Stimulated activated CD8-positive, alpha-beta memory T cell treated with anti-CD3 and anti-CD28 coated beads, Interleukin-2, amount 100 ng/mL, for 1 hour (primary cell): ENCODE measurements around the gene HNF4A.
A peak's percentile ranks its signal among the peaks of the same experiment; 100 is the strongest.
"Not testable (repeated sequence)": the region's sequence is repeated elsewhere in the genome, so short reads cannot be mapped to it uniquely, and the experiment has no call there.

Source experiments
- DNase-seq, 2 donors: peaks; one replicate each; pipeline ENCODE4 v3.0.0-alpha.2; 2020; ENCODE audit warnings: low read depth in 2 of 2

The HNF4A gene

DNA sequence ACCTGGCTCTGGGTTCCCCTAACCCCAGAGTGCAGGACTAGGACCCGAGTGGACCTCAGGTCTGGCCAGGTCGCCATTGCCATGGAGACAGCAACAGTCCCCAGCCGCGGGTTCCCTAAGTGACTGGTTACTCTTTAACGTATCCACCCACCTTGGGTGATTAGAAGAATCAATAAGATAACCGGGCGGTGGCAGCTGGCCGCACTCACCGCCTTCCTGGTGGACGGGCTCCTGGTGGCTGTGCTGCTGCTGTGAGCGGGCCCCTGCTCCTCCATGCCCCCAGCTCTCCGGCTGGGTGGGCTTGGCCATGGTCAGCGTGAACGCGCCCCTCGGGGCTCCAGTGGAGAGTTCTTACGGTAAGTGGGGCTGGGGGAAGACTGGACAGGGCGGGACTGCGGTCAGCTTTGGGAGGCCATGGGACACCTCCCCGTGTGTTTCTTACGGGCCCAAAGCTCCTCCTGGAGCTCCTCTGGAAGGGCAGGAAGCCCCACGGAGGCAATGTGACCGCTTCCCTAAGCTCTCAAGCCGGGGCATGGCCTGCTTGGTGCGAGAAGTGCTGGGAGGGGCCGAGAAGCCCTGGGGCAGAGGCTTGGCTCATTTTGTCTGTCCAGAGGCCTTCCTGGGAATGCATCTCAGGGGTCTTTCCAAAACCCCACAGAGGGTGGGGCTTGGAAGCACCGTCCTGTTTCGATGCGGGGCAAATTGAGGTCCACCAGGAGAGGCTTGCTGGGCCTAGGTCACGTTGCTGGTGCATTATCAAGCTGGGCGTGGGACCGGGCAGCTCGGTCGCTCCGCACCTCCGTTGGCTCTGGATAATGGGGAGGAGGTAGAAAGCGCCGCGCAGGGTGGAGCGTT, at the start of gene HNF4A:
TSS of gene HNF4A (plus strand) at position 202 of the 855 bp plus-strand sequence. CDS start at position 308, 106 bp downstream.
- DNase-seq: no peak

DNA sequence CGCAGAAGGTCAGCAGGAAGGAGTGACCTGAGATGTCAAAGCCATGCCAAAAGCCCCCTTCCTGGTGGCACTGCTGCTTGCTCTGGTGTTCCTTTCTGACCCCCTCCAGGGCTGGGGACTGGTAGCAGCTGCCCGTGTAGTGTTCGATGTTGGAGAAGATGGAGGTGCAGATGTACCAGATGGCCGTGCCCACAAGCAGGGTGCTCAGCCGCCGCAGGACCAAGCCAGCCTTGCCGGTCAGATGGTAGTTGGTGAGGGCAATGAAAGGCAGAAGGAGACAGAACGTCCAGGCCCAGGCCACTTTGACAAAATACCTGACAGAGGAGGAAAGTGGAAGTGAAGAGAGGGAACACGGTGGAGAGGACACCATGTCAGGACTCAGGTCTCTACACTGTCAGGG, 48.6 kb upstream of the HNF4A start:
- DNase-seq: no peak

DNA sequence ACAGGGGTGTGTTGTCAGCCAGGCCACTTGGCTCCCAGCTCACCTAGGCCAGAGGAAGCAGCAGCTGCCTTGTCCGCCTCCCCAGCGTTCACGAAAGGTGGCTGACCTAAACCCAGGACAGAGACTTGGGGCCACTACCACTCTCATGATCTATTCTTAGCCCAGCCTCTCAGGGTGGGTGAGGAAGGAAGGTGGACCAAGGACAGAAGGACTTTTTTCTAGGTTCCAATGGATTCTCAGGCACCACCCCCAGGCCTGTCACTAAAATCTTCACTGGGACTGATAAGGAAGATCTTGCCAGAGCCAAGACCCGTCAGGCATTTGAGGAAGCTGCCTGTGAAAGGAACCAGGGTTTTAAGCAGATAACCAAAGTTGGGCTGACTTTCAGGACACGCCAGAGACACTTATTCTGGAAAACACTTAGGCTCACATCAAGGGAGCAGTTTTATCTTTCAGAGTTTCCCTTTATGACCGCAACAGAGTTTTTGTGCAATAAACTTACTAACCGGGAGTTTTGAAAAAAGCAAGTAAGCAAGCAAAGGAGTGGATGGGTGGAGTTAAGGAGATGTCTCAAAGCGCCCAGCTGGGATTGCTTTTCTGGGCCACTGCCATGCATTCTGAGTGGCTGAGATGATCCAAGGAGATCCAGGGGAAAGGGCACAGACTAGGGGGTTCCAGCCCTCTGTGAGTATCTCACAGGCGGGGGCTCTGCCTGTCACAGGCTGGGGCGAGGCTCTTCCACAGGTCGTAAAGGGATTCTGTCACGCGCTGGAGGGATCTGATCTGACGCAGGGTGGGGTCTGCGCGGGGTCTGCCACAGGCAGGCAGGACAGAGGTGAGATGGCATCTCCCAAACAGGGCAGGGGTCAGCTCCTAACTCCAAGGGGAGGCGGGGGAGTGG, 45.5 kb upstream of the HNF4A start:
- DNase-seq: no peak

DNA sequence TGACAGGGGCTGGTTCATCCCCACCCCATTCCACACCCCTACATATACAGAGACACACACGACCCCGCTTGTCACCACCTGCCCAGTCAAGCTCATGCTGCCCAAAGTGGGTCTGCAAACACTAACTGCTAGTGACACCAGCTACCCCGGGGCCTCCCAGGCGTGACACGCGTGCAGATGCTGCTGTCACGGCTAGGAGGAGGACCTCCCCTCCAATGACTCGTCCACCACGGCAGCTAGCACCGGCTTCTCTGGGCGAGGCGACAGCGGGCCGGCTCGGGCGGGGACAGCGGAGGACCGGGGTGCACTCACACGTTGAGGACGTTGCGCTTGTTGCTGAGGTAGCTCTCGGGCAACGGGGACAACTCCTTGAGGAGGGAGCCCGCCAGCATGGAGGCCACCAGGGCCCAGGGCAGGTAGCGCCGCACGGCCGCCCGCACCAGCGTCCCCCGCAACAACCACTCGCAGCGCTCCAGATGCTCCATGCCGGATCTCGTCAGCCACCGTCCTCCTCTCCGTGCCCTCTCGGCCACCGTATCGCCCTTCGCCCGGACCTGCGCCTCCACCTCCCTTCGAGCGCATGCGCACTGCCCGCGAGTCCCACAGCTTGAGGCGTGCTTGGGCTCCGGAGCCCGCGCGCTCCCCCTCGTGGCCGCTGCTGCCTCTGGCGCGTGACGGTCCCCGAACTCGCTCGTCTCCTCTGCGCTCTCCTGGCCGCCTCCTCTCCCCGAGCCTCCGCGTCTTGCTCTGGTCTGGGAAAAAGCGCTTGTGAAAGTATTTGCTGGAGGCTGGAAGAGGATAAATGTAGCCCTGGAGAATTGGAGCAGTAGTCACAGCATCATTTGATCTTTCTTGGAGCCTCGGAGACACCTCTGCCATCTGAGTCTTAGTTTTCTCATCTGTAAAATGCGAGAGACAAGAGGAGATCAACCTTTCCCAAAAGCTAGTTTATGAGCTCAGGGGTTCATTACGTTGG, 44.5 kb upstream of the HNF4A start, which contains the start of gene FITM2:
TSS of gene FITM2 (minus strand) at position 539 of the 976 bp plus-strand sequence. CDS start at position 485, 54 bp downstream.
- DNase-seq: peak; percentile 96 to 98

DNA sequence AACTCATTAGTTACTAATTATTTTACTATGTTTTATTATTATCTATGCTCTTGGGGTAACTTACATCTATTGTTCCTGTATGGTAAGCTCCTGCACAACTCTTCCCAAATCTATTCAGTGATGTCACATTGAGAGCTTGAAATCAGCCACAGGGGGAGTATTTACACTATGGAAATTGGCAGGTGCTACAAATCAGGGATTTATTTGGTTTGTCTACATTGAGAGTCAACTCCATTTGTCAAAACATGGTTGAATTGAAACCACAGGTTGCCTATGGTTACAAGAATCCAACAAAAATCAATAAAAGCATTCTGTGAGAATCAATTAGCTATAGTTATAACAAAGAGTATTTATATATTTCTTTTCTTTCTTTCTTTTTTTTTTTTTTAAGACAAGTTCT, 40.6 kb upstream of the HNF4A start:
- DNase-seq: no peak

DNA sequence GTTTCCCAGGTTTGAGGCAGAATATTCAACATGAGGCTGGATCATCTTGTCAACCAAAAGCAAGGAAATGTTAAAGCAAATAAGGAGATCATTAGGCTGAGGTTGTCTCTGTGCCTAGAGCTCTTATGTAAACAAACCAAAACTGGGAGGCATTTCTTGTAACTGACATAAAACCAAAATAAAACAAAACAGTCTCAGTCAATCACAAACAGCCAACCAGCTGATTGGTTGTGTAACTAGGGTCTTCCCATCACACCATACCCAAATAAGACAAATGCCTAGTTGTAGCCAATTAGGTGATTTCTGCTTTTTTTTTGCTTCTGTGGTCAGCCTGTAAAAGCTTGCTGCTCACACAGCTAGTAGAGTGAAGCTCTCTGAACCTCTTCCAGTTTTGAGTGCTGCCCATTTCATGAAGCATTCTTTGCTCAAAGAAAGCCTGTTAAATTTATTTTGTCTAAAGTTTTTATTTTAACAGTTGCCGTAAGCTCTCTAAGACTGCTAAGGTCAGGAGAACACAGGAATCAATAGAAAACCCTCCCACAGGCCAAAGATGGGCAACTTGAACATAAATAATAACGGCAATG, 35.6 kb upstream of the HNF4A start:
- no peak for DNase-seq

DNA sequence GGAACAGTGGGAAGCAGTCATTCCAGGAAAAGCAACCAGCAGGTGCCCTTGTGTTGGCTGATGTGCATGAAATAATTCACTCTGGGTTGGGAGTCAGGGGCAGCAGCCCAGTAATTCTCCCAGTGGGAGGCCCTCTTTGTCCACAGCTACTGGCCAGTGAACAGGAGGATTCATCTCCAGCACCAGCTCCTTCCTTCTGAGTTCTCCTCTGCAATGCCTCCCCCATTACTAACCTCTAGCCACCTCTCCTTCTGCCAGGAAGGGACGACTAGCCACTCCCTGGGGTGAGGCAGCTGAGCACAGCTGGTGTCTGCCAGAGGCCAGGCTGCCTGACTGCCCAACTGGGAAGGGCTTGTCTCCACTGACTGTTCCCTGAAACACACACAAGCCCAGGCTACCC, 31.2 kb upstream of the HNF4A start:
- DNase-seq: no peak

DNA sequence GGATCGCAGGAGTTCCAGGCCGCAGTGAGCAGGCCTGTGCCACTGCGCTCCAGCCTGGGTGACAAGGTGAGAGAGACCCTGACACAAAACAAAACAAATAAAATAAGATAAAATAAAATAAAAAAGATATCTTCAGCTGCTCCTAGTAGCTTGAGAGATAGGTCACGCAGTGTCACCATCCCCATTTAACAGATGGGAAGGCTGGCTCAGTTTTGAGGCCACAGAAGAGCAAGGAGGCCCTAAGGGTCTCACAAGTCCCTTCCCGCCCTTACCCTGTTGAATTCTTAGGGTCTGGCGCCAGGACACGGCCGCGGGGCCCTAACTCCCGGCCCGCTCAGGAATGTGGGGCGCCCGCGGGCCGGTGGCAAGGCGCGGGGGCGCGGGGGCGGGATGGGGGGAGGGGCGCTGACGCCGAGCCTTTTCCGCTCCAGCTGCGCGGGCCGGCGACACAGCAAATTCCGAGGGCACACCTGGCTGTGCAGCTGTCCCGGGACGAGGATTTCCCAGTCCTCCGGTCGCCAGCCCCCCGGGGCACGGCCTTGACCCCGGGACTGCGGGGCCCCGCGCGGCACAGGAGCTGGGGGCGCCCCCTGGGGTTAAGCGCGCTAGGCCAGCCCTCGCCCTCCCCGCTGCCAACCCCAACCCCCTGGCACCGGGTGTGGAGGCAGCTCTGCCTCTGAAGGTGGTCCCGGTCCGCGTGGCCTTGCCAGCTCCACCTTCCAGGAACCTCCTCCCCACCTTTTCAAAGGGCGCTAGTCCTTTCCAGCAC, 28.9 kb upstream of the HNF4A start:
- DNase-seq: no peak

DNA sequence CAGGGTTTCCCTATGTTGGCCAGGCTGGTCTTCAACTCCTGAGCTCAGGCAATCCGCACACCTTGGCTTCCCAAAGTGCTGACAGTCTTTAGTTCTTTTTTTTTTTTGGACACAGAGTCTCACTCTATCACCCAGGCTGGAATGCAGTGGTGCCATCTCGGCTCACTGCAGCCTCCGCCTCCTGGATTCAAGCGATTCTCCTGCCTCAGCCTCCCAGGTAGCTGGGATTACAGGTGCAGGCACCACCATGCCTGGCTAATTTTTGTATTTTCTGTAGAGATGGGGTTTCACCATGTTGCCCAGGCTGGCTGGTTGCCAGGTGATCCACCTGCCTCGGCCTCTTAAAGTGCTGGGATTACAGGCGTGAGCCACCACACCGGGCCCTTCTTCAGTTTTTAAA, 27.8 kb upstream of the HNF4A start:
- not testable (repeated sequence) for DNase-seq

DNA sequence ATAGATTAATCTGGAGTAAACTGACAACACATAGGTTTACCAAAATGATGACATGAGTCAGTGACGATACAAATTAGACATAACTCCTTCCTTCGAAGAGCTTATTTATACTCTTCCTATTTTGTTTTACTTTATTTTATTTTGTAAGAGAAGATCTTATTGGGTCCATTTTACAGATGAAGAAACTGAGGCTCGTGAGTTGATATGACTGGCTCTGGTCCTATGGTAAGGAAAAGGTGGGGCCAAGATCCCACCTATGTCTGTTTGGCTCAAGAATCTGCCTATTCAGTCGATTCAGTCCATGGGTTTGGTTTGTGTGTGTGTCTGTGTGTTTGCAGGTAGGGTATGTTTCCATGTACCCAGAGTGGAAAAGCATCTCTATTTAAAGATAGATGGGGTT, 27.1 kb upstream of the HNF4A start:
- no peak for DNase-seq

DNA sequence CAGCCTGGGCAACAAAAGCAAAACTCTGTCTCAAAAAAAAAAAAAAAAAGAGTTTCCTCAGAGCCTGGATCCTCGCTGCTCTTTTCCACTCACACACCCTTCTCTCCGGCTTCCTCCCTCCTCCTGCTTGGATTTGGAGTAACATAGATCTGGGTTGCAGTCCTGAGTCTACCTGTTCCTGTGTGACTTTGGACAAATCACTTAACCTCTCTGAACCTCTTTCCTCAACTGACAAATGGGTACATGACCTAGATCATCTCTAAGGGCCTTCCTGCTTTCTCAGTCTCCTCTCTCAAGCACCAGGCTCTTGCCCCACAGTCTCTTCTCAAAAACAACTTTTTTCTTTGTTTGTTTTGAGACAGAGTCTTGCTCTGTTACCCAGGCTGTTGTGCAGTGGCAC, 24.3 kb upstream of the HNF4A start:
- no peak for DNase-seq

DNA sequence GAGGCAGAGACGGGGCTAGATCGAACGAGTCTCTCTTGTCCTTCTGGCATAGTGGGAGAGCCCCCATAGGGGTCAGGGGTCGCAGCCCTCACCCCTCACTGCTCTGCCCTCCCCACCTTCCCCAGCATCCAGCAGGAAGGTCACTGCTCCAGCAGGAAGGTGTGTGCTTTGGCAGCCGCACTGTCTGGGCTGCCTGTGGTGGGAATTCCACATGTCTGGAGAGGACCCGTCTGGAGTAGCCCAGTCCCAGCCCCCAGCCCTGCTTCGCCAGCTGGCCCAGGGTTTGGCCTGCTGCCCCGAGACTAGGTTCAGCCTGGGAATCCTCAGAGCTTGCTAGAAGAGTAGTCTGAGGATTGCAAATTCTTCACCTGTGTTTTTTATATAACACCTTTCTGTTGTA, 21.2 kb upstream of the HNF4A start:
- no peak for DNase-seq

DNA sequence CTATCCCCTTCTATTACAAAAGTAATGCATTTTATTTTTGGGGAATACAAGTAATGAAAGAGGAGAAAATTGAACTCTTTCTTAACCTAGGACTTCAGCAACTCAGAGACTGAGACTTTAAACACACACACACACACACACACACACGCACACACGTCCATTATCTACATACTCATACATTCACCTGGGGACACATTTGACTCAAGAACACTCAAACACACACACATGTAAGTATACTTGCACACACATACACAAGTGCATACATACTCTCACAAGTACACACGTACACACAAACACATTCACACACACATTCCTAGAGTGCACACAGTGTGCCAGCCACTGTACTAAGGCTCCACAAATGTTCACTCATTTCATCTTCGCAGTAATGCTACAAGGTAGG, 20.8 kb upstream of the HNF4A start:
- no peak for DNase-seq

DNA sequence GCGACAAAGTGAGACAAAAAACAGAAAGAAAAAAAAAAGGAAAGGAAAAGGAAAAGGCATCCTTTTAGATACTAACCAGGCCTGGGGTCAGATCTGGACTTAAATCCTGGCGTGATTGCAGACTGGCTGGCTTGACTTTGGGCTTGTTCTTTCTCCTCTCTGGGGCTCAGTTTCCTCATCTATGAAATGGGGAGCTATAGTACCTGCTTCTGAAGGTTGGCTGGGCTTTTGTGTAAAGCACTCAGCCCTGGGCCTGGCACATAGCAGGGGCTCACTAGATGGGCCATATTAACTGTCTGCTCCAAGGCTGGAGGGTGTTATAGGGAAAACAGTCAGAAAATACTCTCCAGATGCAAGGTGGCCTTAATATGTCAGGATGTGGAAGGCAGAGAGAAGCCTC, 19.8 kb upstream of the HNF4A start:
- no peak for DNase-seq

DNA sequence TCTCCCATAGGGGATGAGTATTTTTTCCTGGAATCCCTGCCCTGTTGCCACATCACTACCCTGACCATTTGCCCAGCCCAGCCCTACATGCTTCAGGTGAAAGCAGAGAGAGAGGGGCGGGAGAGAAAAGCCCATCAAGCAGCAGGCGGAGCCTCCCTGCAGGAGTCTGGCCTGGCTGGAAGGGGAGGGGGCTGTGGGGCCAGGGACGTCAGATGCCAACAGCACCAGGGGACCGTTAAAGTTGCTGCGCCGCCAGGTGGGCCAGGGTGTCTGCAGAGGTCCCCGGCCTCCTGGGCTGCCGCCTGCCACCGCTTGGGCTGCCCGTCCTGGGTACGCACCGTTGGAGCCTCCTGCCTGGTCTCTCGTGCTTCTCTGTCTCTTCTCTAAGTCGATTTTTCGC, 19.4 kb upstream of the HNF4A start:
- no peak for DNase-seq

DNA sequence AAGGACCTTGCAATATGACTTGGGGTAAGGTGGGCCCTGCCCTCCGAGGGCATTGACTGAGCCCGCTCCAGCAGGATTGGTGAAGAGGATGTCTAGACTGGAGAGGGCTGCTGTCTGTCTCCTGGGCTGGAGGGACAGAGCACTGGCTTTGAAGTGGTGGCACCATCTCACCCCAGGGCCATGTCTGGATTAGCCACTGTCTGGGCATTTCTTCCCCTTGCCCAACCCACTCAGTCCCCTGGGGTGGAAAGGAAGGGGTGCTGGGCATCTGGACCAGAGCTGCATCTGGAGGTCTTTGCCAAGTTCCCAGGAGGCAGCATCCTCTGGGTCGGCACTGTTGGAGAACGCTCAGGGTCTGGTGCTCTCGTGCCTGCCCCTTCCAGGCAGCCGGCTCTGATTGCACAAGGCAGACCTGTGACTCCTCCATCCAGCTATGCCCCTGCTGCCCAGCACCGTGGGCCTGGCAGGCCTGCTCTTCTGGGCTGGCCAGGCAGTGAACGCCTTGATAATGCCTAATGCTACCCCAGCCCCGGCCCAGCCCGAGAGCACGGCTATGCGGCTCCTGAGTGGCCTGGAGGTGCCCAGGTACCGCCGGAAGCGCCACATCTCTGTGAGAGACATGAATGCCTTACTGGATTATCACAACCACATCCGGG, 18.6 kb upstream of the HNF4A start, which contains the start of gene R3HDML:
TSS of gene R3HDML (plus strand) at position 319 of the 656 bp plus-strand sequence. CDS start at position 434, 115 bp downstream.
- DNase-seq: no peak

DNA sequence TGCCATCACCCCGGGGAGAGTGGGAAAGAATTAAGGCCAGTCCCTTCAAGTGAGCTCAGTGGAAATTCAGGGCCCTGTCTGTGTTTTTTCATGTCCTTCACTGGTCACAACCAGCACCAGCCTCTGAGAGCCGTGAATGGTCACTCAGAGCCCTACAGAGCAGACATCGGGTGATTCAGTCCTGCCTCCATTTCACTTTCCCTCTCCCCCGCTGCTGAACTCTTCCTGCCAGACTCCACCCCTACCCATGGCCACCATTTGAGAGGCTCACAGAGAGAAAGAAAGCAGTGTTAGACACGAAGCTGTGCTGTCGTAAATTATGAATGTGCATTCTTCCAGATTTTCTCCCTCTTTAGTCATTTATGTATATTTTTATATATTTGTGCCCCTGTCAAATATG, 13.3 kb upstream of the HNF4A start:
- DNase-seq: no peak

DNA sequence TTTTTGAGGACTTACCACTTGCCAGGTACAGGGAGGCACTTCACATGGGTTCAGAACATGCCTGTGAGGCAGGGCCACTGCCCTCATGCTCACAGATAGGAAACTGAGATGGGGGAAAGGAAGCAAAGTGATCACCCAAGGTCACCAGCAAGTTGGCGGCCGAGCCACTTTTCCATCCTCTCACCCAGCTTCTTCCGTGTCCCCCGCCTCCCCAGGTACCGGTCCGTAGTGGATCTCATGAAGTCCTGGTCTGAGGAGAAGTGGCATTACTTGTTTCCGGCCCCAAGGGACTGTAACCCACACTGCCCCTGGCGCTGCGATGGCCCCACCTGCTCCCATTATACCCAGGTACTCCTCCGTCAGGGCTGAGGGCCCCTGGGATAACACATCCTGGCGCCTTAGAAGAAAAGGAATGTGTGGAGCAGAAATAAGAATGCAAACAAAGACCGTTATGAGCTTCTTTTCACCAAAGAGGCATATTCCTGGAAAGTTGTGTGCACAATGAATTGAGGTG, 12.3 kb upstream of the HNF4A start:
- no peak for DNase-seq

DNA sequence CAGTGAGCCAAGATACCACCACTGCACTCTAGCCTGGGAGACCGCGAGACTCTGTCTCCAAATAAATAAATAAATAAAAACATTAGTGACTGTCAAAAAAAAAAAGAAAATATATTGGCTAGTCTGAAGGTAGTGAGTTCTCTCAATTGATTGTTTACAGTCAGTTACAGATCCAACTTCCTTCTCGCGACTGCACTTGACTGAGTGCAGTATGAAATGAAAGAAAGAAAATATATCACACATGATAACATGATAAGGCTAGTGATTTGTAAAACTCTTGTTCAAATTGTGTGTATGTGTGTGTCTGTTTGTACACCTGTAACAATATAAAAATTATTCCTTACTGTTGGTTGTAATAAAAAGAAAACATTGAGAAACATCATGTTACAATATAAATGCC, 10.8 kb upstream of the HNF4A start:
- no peak for DNase-seq
